ENCODE measurements around the gene RICTOR.

GRCh38 chr5:39116344-39117170 is 42.4 kb upstream of the RICTOR start:
- no peak for TF ChIP-seq ZNF776 (tag by site-specific recombination; IDR thresholded peaks at IDR 0.05; ENCODE audit: borderline replicate concordance)
- no peak for TF ChIP-seq TSHZ1 (tag by site-specific recombination; IDR thresholded peaks at IDR 0.05; ENCODE audit: borderline replicate concordance)
- TF ChIP-seq ZNF585B (tag by site-specific recombination; IDR thresholded peaks at IDR 0.05) = no peak
- TF ChIP-seq, protein P1, sequence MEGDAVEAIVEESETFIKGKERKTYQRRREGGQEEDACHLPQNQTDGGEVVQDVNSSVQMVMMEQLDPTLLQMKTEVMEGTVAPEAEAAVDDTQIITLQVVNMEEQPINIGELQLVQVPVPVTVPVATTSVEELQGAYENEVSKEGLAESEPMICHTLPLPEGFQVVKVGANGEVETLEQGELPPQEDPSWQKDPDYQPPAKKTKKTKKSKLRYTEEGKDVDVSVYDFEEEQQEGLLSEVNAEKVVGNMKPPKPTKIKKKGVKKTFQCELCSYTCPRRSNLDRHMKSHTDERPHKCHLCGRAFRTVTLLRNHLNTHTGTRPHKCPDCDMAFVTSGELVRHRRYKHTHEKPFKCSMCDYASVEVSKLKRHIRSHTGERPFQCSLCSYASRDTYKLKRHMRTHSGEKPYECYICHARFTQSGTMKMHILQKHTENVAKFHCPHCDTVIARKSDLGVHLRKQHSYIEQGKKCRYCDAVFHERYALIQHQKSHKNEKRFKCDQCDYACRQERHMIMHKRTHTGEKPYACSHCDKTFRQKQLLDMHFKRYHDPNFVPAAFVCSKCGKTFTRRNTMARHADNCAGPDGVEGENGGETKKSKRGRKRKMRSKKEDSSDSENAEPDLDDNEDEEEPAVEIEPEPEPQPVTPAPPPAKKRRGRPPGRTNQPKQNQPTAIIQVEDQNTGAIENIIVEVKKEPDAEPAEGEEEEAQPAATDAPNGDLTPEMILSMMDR (tag by site-specific recombination; IDR thresholded peaks at IDR 0.05) = no peak
- TF ChIP-seq ZNF692 (tag by site-specific recombination; IDR thresholded peaks at IDR 0.05) = no peak
- TF ChIP-seq, protein P2, sequence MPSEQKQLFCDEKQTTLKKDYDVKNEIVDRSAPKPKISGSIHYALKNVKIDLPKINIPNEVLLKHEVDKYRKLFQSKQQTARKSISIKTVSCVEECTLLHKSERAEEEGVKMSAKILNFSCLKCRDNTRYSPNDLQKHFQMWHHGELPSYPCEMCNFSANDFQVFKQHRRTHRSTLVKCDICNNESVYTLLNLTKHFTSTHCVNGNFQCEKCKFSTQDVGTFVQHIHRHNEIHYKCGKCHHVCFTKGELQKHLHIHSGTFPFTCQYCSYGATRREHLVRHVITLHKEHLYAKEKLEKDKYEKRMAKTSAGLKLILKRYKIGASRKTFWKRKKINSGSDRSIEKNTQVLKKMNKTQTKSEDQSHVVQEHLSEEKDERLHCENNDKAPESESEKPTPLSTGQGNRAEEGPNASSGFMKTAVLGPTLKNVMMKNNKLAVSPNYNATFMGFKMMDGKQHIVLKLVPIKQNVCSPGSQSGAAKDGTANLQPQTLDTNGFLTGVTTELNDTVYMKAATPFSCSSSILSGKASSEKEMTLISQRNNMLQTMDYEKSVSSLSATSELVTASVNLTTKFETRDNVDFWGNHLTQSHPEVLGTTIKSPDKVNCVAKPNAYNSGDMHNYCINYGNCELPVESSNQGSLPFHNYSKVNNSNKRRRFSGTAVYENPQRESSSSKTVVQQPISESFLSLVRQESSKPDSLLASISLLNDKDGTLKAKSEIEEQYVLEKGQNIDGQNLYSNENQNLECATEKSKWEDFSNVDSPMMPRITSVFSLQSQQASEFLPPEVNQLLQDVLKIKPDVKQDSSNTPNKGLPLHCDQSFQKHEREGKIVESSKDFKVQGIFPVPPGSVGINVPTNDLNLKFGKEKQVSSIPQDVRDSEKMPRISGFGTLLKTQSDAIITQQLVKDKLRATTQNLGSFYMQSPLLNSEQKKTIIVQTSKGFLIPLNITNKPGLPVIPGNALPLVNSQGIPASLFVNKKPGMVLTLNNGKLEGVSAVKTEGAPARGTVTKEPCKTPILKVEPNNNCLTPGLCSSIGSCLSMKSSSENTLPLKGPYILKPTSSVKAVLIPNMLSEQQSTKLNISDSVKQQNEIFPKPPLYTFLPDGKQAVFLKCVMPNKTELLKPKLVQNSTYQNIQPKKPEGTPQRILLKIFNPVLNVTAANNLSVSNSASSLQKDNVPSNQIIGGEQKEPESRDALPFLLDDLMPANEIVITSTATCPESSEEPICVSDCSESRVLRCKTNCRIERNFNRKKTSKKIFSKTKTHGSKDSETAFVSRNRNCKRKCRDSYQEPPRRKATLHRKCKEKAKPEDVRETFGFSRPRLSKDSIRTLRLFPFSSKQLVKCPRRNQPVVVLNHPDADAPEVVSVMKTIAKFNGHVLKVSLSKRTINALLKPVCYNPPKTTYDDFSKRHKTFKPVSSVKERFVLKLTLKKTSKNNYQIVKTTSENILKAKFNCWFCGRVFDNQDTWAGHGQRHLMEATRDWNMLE (tag by site-specific recombination; conservative IDR thresholded peaks at IDR 0.05; ENCODE audit: low read depth) = no peak
- TF ChIP-seq RBAK (tag by site-specific recombination; IDR thresholded peaks at IDR 0.05) = no peak
- TF ChIP-seq ZBTB1 (tag by site-specific recombination; IDR thresholded peaks at IDR 0.05) = no peak
- TF ChIP-seq ZNF549 (tag by site-specific recombination; IDR thresholded peaks at IDR 0.05) = no peak
- no peak for TF ChIP-seq ZBTB17 (tag by site-specific recombination; IDR thresholded peaks at IDR 0.05)
- TF ChIP-seq KLF8 (tag by site-specific recombination; IDR thresholded peaks at IDR 0.05) = no peak
- TF ChIP-seq ZNF174 (tag by site-specific recombination; IDR thresholded peaks at IDR 0.05) = no peak
- no peak for TF ChIP-seq ZNF843 (tag by site-specific recombination; IDR thresholded peaks at IDR 0.05)
